T-helper 1 cell treated with Interleukin-12 subunit alpha and Interleukin-12 subunit beta and Interleukin-4 antibody, amounts not matched to agents 30 ng/mL and 1 ng/mL, for 36 hours (primary cell): ENCODE data around the gene ZSCAN18. TPM values are rescaled to one million over a fixed set of nuclear protein-coding genes. Genes with fewer than 3 reads are reported as not detected.

Experiments
- intact Hi-C: fragments of 100-400 bp; cut with micrococcal nuclease; formaldehyde crosslinking; loops from one replicate; pipeline ENCODE4 v1.15.1; 2024
- total RNA-seq: library from RNA; stranded (reverse); gene quantifications from 2 replicates; pipeline ENCODE4 v1.2.3, GENCODE V29; 2022

Gene ZSCAN18
- total RNA-seq, 1 donor from 2014 or later = 4.3 TPM

DNA sequence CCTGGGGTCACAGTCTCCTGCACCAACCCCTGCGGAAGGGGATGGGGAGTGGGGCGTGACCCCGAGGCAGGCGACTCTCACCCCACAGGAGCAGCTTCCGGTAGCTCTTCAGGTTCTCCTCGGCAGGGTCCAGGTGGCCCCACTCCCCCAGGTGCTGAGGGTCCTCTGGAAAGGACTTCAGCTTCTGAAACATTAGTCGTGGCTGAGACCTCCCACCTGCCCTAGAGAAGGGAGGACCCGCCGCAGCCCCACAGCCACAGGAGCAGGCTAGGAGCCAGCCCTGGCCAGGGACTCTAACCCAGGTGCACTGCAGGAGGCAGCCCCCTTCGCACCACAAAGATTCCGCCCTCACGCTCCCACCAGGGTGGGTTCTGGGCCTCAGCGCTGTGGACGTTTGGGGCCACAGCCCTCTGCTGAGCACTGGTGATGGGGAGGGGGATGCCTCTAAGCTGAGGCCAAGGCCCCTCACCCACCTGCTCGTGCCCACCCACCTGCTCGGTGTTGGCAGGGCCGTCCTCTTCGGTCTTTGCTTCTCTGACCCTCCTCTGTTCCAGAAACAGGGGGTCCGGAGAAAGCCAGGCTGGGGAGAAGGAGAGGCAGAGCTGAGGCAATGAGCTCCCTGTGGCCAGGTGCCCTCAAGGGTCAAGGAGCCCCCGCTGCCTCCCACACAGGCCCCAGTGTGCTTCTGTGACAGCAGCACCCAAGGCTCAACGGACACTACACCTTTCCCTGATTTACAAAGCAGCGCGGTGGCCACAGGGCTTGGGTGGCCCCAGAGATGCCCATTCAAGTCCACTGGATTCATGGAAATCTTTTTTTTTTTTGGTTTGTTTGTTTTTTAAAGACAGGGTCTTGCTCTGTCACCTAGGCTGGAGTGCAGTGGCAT, 11.0 kb downstream of the ZSCAN18 start:
- intact Hi-C loops = no loop called here

DNA sequence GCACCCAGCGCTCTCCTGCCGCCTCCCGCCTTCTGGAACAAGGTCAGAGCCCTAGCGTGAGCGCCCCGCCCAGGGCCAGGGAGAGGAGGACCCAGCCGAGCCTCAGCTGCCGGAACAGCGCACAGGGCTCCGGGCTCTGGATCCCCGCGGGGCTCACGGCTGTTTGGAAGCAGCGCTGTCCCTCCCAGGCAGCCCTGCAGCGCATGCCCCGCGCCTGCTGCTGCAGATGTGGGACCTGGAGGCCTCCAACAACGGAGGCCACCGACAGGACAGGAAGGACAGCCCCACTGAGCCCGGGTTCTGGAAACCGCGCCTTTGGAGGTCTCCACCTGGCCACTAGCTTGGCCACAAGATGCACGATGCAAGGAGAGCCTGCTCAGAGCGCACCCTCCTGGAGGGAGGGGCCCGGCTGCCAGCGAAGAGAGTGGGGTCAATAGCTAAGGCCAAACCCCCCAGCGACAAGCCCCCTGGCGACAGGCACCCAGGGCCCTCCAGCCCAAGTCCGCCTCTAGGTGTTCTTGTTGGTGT, 12.6 kb downstream of the ZSCAN18 start:
- intact Hi-C loops = no loop called here

DNA sequence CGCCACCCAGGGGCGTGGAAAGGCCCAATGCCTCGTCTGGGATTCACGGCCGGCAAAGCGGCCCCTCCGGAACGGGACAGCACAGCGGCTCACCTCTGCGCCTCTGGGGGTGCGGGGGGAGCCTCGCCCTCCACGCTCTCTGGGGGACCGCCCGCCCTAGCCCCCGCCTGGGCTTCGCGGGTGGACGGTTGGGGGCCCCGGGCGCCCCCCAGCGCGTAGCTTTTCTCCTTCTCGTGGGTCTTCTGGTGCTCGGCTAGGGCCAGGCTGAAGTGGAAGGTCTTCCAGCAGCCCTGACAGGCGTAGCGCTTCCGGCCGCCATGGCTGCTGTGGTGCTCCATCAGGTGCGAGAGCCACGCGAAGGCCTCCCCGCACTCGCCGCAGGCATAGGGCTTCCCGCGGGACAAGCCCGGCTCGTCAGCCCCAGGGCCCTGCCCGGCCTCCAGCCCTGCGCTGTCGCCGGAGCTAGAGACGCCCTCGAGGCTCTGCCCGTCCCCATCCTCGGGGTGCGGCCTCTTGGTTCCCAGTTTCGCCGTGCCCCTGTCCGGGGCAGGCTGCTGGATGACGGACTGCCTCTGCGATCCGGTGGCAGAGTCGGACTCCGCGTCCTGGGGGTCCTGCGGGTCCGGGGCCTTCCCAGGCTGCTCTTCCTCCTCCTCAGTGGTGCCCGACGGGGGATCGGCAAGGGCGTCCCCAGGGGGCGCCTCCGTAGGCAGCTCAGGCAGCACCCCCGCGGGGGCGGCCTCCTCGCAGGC, 13.3 kb downstream of the ZSCAN18 start:
- intact Hi-C loops = no loop called here

DNA sequence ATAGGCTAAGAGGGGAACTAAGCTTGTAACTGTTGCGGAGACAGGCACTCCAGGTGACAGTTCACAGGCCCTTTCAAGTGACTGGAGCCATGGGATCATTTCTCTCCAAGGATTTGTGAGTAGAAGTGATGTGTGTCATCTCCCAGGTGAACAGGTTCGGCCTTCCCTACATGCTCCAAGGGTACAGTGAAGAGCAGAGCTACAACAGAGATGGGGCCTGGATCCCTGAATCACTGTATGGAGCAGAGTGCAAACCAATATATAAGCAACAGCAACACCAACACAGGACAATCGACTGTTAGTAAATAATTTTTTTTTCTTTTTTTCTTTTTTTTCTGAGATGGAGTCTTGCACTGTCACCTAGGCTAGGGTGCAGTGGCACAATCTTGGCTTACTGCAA, 15.0 kb downstream of the ZSCAN18 start:
- intact Hi-C loops = no loop called here

DNA sequence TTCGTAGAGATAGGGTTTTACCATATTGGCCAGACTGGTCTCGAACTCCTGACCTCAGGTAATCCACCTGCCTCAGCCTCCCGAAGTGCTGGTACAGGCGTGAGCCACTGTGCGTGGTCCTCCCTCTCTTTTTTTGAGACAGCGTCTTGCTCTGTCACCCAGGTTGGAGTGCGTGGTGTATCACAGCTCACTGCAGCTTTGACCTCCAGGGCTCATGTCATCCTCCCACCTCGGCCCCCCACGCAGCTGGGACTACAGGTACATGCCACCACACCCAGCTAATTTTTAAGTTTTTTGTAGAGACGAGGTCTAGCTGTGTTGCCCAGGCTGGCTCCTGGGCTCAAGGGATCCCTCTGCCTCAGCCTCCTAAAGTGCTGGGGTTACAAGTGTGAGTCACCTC, 18.2 kb downstream of the ZSCAN18 start:
- intact Hi-C loops = no loop called here

DNA sequence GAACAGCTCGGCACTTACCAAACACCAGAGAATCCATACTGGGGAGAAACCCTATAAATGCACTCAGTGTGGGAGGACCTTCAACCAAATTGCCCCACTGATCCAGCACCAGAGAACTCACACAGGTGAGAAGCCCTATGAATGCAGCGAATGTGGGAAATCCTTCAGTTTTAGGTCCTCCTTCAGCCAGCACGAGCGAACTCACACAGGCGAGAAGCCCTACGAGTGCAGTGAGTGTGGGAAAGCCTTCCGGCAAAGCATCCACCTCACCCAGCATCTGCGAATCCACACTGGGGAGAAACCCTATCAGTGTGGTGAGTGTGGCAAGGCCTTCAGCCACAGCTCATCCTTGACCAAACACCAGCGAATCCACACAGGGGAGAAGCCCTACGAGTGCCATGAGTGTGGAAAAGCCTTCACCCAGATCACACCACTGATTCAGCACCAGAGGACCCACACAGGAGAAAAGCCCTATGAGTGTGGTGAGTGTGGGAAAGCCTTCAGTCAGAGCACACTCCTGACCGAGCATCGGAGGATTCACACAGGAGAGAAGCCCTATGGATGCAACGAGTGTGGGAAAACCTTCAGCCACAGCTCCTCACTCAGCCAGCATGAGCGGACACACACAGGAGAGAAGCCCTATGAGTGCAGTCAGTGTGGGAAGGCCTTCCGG, 30.7 kb downstream of the ZSCAN18 start:
- intact Hi-C loops = no loop called here

DNA sequence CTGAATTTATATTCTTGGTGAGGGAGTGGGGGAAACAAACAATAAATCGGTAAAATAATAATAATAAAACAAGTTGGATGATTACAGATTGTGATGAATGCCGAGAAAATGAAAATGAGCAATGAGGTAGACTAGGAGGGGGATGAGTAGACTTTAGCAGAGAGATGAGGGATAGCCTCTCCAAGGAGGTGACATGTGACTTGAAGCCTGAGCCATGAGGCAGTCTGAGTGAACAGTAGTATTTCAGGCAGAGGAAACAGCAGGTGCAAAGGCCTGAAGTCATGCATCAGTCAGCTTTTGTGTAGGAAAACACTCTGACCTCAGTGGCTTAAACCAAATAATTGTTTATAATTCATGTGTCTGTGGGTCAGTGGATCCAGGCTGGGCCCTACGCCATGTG, 34.3 kb downstream of the ZSCAN18 start:
- intact Hi-C loops = no loop called here

DNA sequence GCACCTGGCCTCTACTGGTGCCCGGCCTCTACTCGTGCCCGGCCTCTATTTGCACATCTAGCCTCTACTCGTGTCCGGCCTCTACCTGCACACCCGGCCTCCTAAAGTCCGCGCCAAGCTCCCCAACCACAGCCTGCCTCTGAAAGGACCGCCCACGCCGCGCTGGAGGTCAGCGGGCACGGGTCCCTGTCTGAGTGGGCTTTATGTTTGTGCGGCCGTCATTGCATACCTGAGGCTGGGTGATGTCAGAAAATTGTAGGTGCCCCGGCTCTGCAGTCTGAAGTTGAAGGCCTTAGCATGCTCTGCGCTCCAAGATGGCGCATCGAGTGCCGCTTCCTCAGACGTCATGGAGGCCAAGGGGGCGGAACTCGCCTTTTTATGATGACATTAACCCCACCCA, 37.8 kb downstream of the ZSCAN18 start:
- intact Hi-C loops = no loop called here

DNA sequence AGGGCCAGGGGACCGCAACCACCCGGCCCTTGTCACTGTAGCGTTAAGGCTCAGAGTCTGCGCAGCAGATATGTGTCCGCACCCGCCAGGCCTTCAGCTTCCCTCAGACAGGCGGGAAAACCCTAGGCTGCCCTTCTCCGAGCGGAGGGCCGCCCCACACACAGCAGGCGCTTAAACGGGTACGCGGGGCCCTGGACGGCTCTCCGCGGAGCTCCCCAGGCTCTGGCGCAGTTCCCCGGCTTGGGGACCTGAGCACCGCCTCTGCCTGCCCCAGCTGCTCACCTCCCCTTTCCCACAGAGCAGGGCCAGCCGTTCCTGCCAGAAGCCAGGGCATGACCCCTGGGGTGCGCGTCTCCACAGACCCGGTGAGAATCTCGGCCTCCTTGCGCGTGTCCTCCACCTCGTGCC, 38.4 kb downstream of the ZSCAN18 start:
- intact Hi-C loops = no loop called here

DNA sequence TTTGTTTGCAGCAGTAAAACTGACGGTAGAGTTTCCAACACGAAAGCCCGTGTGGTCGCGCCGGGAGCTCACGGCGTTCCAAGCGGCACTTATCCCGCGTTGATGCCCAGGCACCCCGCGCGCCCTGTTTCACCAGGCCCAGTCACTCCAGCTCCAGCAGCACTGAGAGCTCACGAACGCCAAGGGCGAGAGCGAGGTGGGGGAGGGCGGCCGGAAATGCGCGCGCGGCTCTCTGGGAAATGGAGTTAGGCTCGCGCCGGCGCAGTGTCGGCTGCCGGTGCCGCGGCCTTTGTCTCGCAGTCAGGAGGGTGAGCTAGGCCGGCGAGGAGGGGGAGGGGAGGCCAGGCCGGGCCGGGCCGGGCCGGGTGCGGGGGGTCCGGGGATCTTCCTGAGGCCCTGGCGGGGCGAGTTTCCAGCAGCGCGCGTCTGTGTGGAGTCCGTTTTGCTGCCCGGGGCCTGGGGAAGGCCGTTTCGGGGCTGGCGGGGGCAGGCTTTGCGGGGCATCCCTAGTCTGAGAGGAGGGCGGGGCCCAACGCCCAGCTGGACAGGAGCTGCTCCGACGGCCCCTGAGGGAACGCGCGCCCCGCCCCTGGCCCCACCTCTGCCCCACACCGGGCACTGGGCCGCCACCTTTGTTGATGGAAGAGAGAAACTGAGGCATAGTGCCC, 38.9 kb downstream of the ZSCAN18 start, which contains the start of gene ZNF135:
TSS of gene ZNF135 (plus strand) at position 280 of the 668 bp plus-strand sequence. CDS start 721 bp downstream, outside the sequence.
- intact Hi-C loops = no loop called here

DNA sequence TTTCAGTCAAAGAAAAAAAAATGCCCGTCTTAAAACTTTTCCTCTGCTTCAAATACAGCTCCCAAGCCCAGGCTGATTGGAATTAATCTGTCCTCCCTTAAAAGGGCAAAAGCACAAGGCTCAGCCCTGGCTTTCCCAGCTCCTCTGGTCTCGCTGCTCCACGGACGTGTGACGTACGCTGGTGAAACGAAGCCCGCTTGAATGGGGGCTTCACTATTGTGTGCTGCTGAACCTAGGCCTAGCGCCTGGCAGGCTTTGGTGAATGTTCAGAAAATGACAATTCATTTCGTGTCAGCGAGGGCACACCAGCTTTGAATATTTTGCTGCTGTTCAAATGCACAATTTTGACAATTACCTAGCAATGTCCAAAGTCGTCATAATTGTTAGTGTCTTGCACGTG, 39.6 kb downstream of the ZSCAN18 start:
- intact Hi-C loops = no loop called here

DNA sequence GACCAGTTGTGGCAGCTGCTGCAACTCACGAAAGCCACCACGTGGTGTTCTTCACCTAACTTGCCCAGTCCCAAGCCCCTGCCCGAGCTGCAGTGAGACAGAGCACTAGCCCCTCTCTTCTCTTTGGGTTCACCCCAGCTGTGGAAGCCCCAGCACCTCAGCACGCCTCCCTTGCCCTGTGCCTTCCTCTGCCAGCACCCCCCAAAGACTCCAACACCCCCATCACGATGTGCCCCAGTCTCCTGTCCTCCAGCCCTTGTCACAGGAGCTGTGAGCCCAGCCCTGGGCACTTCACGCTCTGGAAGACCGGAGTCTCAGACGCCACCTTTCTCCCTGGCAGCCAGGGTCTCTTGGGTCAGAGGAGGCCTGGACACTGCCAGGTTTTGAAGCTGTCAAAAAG, 41.2 kb downstream of the ZSCAN18 start:
- intact Hi-C loops = no loop called here

DNA sequence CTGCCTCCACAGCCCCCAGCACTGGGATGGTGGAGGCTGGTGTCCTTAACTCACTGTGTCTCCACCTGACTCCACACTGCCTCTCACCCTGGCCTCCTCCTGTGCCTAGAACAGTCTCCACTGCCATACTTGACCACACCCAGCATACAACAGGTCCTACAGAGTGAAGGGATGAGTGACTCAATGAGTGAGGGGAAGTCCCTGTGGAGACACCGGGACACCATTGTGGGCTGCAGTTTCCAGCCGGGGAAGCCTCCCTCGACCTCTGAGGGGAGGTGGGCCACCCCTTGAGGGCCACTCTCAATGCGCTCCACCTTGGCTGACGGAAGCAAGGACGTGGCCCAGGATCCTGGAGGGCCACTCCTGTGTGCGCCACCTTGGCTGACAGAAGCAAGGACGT, 41.8 kb downstream of the ZSCAN18 start:
- intact Hi-C loops = no loop called here

DNA sequence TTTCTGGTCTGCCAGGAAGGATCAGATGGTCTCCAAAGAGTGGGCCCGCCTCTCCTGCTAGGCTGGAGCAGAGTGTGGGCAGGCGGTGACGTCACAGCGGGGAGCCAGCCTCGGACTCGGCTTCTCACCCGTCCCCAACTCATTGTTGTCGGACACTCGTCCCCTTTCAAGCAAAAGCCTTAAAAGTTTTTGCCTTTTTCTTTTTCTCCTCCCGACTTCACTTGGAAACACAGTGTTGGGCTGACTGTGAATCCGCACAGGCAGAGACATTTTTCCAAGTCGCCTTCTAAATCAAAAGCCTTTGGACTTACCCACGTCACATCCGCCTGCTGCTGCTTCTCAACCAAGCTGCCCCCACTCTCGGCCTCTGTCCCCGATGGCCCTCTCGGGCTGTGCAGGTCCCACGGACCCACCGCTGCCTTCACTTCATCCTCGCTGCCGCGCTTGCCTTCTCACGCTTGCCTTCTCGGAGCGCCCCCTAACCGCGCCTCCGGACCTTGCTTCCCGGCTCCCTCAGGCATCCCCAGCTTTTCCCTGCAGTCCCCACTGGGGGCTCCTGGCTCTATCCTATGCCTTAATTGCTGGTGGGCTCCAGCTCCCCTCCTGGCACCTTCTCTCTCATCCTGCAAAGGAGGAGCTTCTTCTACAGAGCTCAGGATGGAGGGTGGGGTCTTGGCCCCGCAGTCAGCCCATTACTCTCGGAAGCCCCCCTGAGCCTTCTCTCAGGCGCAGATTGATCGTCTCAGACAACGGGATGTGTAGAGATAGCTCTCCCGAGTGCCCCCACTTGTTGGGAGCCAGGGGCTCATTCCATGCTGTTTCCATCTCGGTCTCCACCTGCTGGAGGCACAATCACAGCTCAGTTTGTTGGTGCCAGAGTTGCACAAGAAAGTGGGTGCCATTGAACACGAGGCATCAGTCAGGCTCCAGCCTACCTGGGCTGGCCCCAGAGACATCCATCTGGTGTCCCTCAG, 42.8 kb downstream of the ZSCAN18 start:
- intact Hi-C loops = no loop called here

DNA sequence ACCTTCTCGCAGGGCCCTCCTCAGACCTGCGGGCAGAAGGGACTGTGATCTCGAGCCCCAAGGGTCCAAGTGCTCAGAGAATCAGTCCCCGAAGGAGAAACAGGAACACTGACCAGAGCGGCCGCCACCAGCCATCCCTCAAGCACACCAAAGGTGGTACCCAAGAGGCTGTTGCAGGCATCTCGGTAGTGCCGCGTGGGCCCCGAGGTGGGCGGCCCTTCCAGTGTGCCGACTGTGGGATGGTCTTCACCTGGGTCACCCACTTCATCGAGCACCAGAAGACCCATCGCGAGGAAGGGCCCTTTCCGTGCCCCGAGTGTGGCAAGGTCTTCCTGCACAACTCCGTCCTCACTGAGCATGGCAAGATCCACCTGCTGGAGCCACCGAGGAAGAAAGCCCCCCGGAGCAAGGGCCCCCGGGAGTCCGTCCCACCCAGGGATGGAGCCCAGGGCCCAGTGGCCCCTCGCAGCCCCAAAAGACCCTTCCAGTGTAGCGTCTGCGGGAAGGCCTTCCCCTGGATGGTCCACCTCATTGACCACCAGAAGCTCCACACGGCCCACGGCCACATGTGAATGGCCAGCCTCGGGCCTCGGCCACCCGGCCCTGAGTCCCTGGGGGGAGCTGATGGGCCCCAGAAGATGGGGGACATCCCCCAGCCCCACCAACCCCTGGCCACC, 44.4 kb downstream of the ZSCAN18 start:
- intact Hi-C loops = no loop called here

DNA sequence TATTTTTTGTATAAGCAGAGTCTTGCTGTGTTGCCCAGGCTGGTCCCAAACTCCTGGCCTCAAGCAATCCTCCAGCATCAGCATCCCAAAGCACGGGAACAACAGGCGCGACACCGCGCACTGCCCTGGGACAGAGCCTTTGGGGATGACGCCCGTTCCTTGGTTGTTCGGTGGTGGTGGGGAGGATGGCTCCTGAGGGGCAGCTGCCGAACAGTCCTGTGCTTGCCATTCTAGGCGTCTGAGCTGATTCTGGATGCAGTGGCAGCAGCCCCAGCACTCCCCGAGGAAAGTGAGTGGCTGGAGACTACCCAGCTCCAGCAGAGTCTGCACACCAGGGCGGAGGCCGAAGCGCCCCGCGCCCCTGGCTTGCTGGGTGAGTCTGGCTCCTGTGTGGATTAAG, 45.8 kb downstream of the ZSCAN18 start:
- intact Hi-C loops = no loop called here

DNA sequence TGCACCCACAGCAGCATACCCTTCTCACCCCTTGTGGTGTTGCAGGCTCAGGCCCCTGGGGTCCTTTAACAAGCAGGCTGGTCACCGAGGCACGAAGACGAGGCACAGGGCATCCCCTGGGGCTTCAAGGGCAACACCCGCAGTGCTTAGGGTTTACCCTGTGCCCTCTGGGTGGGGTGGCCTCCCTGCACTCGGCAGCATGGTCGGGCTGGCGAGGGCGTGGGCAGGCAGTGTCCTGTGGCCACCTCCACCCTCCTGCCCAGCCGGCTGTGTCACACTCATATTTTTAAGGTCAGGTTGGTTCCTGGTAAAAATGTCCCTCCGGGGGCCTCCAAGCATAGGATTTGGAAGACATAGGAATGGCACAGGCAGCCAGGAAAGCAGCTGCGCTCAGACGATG, 50.4 kb downstream of the ZSCAN18 start:
- intact Hi-C loops = no loop called here

DNA sequence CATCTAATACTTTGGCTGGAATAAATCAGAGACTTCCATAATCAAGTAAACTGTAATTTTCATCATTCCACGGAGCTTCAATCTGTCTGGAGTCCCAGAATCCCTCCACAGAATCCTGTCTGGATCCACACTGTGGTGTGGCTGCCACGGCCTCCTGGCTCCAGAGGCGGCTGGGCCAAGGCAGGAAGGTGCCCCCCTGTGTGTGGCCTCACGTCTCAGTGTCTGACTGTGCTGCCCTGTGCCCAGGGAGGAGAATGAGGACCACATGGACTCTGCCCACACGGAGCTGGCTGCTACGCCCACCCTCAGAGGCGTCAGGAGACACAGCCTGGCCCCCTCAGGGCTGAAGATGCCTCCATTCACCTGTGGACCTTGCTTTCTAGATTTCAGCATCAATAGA, 51.2 kb downstream of the ZSCAN18 start:
- intact Hi-C loops = no loop called here

DNA sequence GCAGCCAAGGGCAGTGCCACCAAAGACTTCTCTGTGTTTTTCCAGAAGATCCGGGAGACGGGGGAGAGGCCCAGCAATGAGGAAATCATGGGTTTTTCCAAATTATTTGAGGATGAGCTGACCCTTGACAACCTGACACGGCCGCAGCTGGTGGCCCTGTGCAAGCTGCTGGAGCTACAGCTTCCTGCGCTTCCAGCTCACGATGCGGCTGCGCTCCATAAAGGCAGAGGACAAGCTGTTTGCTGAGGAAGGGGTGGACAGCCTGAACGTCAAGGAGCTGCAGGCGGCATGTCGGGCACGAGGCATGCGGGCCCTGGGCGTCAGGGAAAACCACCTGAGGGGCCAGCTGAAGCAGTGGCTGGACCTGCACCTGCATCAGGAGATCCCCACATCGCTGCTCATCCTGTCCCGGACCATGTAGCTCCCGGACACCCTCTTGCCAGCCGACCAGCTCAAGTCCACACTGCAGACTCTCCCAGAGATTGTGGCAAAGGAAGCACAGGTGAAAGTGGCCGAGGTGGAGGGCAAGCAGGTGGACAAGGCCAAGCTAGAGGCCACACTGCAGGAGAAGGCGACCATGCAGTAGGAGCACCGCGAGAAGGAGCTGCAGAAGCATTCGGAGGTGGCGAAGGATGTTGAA, 52.5 kb downstream of the ZSCAN18 start:
- intact Hi-C loops = no loop called here
